Right lung (tissue), 10 donors: Measurements from ENCODE around the gene NGF. TPM values are rescaled to one million over a fixed set of nuclear protein-coding genes. Genes with fewer than 3 reads are reported as not detected.
"Not testable (repeated sequence)": the region's sequence is repeated elsewhere in the genome, so short reads cannot be mapped to it uniquely, and the experiment has no call there.

Experiments used
- DNase-seq, 2 donors: peaks; one replicate each; pipeline ENCODE4 v3.0.0-alpha.2; 2013
- long read RNA-seq, 8 donors: transcript quantifications; one replicate each; lab custom pipeline, GENCODE V29; 2026
- polyA plus RNA-seq, 5 donors: library from polyadenylated mRNA; unstranded; fragments of 120-200 nt; gene quantifications; one replicate each; pipeline versions ENCODE4 v1.2.1 to v1.2.3, GENCODE V29; 2013; ENCODE audit warnings: inconsistent platforms in 1 of 5, low replicate concordance in 1 of 5; ENCODE audit not compliant: insufficient read length in 5 of 5, insufficient read depth in 1 of 5

The NGF gene
- 1 to 10 TPM in 1 of 5 donors, under 1 TPM in 4; 0.41 to 1.1 (median 0.88) TPM for polyA plus RNA-seq
- long read RNA-seq, donor 1, result 0 reads
- long read RNA-seq, donor 2, result 0 reads
- long read RNA-seq, donor 3, partial matches to known transcripts, result 0 of 2 reads
- long read RNA-seq, donor 3, other reads (novel, unspliced or antisense), result 0 of 2 reads
- long read RNA-seq, donor 4, result 0 reads
- long read RNA-seq, donor 5, partial matches to known transcripts, result 0 of 1 reads
- long read RNA-seq, donor 5, other reads (novel, unspliced or antisense), result 0 of 1 reads
- long read RNA-seq, donor 6, result 0 reads
- long read RNA-seq, donor 7, result 0 reads
- long read RNA-seq, donor 8, result 0 reads

- no peak for DNase-seq
Measured at GRCh38 chr1:115337633-115338456, at the start of gene NGF. NGF (minus strand) TSS chr1:115338249; CDS start chr1:115286795, 51,454 bp downstream.

- DNase-seq, result not testable (repeated sequence)
Measured at GRCh38 chr1:115383455-115383854, 45.4 kb upstream of the NGF start.

- DNase-seq, result no peak
Measured at GRCh38 chr1:115379943-115380342, 41.9 kb upstream of the NGF start.

GRCh38 chr1:115377411-115377810 lies 39.4 kb upstream of the NGF start:
- DNase-seq, result no peak

GRCh38 chr1:115374598-115374997 lies 36.5 kb upstream of the NGF start:
- no peak for DNase-seq

GRCh38 chr1:115373305-115373704 lies 35.3 kb upstream of the NGF start:
- DNase-seq, result no peak

GRCh38 chr1:115365738-115366137 lies 27.7 kb upstream of the NGF start:
- DNase-seq, result no peak

GRCh38 chr1:115364780-115365155 lies 26.7 kb upstream of the NGF start:
- DNase-seq, result no peak

GRCh38 chr1:115364046-115364779 lies 26.2 kb upstream of the NGF start:
- peak in 1 of 2 donors; percentile 18 for DNase-seq

GRCh38 chr1:115363171-115363570 lies 25.1 kb upstream of the NGF start:
- DNase-seq, result no peak

- not testable (repeated sequence) for DNase-seq
Measured at GRCh38 chr1:115360505-115361129, 22.6 kb upstream of the NGF start.

- not testable (repeated sequence) for DNase-seq
Measured at GRCh38 chr1:115359787-115360452, 21.9 kb upstream of the NGF start.

GRCh38 chr1:115356356-115356755 lies 18.3 kb upstream of the NGF start:
- DNase-seq, result no peak

GRCh38 chr1:115355069-115355468 lies 17.0 kb upstream of the NGF start:
- no peak for DNase-seq

- DNase-seq, result no peak
Measured at GRCh38 chr1:115351143-115351542, 13.1 kb upstream of the NGF start.

- no peak for DNase-seq
Measured at GRCh38 chr1:115348636-115349035, 10.6 kb upstream of the NGF start.

GRCh38 chr1:115347282-115347681 lies 9.2 kb upstream of the NGF start:
- no peak for DNase-seq

- no peak for DNase-seq
Measured at GRCh38 chr1:115343200-115343737, 5.2 kb upstream of the NGF start.

- no peak for DNase-seq
Measured at GRCh38 chr1:115341948-115342347, 3.9 kb upstream of the NGF start.

- DNase-seq, result no peak
Measured at GRCh38 chr1:115340879-115341278, 2.8 kb upstream of the NGF start.

- no peak for DNase-seq
Measured at GRCh38 chr1:115338457-115338820, 390 bp upstream of the NGF start.
